ENCODE data around the gene PRKG1. TPM values are rescaled to one million over a fixed set of nuclear protein-coding genes. Genes with fewer than 3 reads are reported as not detected.

PRKG1 gene
- total RNA-seq, 1 donor from 2014 or later, result 4.6 TPM

GRCh38 chr10:51399840-51400239, 325.6 kb downstream of the PRKG1 start:
- Mint-ChIP-seq H3K36me3 (ENCODE audit: insufficient read depth) (no peaks in the 10 kb centered on the region), H3K27ac (no peak overlapping the region), H3K27me3 (no peaks in the 10 kb centered on the region), H3K9me3 (ENCODE audit: low read depth) (no peaks in the 10 kb centered on the region), H3K4me1 (ENCODE audit: low read depth) (no peaks in the 10 kb centered on the region), H3K4me3 (ENCODE audit: low read depth) (no peak overlapping the region)
- DNase-seq (ENCODE audit: low spot score, unreplicated experiment), result no peak
- TF ChIP-seq, protein P1, sequence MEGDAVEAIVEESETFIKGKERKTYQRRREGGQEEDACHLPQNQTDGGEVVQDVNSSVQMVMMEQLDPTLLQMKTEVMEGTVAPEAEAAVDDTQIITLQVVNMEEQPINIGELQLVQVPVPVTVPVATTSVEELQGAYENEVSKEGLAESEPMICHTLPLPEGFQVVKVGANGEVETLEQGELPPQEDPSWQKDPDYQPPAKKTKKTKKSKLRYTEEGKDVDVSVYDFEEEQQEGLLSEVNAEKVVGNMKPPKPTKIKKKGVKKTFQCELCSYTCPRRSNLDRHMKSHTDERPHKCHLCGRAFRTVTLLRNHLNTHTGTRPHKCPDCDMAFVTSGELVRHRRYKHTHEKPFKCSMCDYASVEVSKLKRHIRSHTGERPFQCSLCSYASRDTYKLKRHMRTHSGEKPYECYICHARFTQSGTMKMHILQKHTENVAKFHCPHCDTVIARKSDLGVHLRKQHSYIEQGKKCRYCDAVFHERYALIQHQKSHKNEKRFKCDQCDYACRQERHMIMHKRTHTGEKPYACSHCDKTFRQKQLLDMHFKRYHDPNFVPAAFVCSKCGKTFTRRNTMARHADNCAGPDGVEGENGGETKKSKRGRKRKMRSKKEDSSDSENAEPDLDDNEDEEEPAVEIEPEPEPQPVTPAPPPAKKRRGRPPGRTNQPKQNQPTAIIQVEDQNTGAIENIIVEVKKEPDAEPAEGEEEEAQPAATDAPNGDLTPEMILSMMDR (IDR thresholded peaks at IDR 0.05; ENCODE audit: unreplicated experiment), result no peak

DNA sequence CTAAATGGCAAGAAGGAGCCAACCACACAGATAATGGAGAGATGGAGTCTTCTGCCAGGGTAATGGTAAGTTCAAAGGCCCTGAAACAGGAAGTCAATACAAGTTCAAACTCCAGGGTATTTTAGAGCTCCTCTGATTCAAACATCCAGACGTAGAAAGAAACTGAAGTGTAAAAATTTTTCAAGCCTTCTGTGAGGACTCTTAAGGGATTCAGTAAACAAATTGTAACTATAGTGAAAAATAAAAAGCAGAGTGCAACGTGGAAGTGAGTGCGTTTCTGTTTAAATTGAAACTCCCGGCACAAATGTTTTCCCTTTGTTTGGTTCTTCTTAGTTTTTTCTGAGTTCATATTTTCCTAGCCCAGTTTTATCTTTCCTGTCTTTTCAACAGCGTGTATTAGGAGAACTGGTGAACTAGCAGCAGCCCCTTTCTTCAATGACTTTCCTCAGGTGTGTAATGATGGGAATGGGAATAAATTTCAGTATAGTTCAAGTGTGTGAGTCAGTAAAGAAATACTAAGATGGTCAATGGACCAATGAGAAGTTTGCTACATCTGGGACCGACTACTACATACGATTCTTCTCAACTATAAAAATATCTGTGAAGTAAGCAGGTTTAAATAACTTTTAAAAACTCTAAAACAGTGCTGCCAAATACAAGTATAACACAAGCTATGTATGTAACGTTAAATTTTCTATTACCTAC, 326.3 kb downstream of the PRKG1 start:
- Mint-ChIP-seq H3K27me3 (no peaks in the 10 kb centered on the region), H3K4me1 (ENCODE audit: low read depth) (no peaks in the 10 kb centered on the region), H3K9me3 (ENCODE audit: low read depth) (no peaks in the 10 kb centered on the region), H3K27ac (no peak overlapping the region), H3K36me3 (ENCODE audit: insufficient read depth) (no peaks in the 10 kb centered on the region), H3K4me3 (ENCODE audit: low read depth) (no peak overlapping the region)
- DNase-seq (ENCODE audit: low spot score, unreplicated experiment), result no peak
- TF ChIP-seq, protein P1 (IDR thresholded peaks at IDR 0.05; ENCODE audit: unreplicated experiment), result no peak

DNA sequence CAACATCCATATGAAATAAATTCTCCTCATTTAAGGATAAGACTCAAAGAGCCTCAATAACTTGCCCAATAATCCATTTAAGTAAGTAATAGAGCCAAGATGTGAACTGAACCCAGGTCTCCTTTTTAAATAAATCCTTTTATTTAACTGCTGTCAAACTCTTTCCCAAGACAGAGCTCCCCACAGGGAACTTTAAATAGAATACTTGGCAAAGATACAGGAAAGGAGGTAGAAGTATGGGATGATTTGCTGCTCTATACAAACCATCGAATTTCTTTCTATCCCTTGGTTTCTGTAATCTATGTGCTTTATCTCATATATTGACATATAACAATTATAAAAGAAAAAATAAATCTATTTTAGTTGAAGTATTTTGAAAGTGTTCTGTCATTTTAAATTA, 329.2 kb downstream of the PRKG1 start:
- no peak overlapping the region for H3K4me3 Mint-ChIP-seq (ENCODE audit: low read depth)
- H3K27ac Mint-ChIP-seq, result no peak overlapping the region
- no peaks in the 10 kb centered on the region for H3K27me3 Mint-ChIP-seq
- no peaks in the 10 kb centered on the region for H3K4me1 Mint-ChIP-seq (ENCODE audit: low read depth)
- DNase-seq (ENCODE audit: low spot score, unreplicated experiment), result no peak
- no peaks in the 10 kb centered on the region for H3K36me3 Mint-ChIP-seq (ENCODE audit: insufficient read depth)
- TF ChIP-seq, protein P1 (IDR thresholded peaks at IDR 0.05; ENCODE audit: unreplicated experiment), result no peak
- no peaks in the 10 kb centered on the region for H3K9me3 Mint-ChIP-seq (ENCODE audit: low read depth)

DNA sequence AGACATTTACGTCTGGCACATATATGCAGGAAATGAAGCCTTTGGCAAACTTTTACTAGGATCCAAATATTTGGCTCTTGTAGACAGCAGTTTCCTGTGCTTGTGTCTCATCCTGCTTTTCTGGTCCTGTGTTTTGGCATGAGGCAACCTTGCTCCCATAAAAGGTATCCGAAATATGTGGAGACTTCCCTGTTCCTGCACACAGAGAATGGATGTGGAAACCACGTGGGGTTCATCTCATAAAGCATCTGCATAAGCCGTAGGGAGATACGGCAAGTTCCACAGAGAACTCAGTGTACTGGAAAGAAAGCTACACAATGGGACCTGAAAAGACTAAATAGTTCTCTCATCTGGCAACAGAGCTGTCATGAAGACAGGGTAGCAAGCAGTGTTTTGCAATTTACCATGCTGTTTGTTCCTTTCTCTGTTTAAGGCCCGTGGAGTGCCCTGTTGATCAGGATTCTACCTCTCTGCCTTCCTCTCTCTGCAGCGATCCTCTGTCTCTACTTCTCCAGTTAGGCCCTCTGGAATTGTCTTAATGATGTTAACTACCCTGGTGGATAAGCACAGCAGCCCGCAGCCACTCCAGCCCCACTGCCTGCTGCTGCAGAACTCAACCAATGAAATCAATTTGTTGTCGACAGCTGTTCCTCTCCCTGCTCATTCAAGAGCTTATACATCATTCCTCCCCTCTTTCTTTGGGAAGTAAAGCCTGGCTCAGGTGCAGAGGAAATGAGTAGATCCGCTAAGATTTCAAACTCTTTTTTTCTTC, 331.5 kb downstream of the PRKG1 start:
- no peak for DNase-seq (ENCODE audit: low spot score, unreplicated experiment)
- TF ChIP-seq, protein P1 (IDR thresholded peaks at IDR 0.05; ENCODE audit: unreplicated experiment), result no peak
- Mint-ChIP-seq H3K27ac (no peak overlapping the region), H3K4me1 (ENCODE audit: low read depth) (no peaks in the 10 kb centered on the region), H3K36me3 (ENCODE audit: insufficient read depth) (no peaks in the 10 kb centered on the region), H3K4me3 (ENCODE audit: low read depth) (no peak overlapping the region), H3K27me3 (no peaks in the 10 kb centered on the region), H3K9me3 (ENCODE audit: low read depth) (no peaks in the 10 kb centered on the region)

- Mint-ChIP-seq H3K27me3 (no peaks in the 10 kb centered on the region), H3K9me3 (ENCODE audit: low read depth) (no peaks in the 10 kb centered on the region), H3K4me1 (ENCODE audit: low read depth) (no peaks in the 10 kb centered on the region), H3K4me3 (ENCODE audit: low read depth) (no peak overlapping the region), H3K27ac (no peak overlapping the region), H3K36me3 (ENCODE audit: insufficient read depth) (no peaks in the 10 kb centered on the region)
- TF ChIP-seq, protein P1 (IDR thresholded peaks at IDR 0.05; ENCODE audit: unreplicated experiment), result no peak
- no peak for DNase-seq (ENCODE audit: low spot score, unreplicated experiment)
Observed at GRCh38 chr10:51406581-51406980, 332.3 kb downstream of the PRKG1 start.

Data from progenitor cell of endocrine pancreas (in vitro differentiated cells).